Smooth muscle cell (in vitro differentiated cells): ENCODE results near the gene CLEC11A. TPM values are rescaled to one million over a fixed set of nuclear protein-coding genes. Genes with fewer than 3 reads are reported as not detected.
"Not testable (repeated sequence)": the region's sequence is repeated elsewhere in the genome, so short reads cannot be mapped to it uniquely, and the experiment has no call there.

ENCODE experiments used
- DNase-seq: peaks from one replicate; lab custom pipeline; 2025; ENCODE audit not compliant: unreplicated experiment; lab: John Stamatoyannopoulos, UW
- H2AFZ ChIP-seq: fragments of 200-600 bp; sonication (generic); 2 replicates; pipeline ENCODE4 v1.6.0; 2016; ENCODE audit warnings: antibody characterized with exemption, low read depth, mild to moderate bottlenecking
- H3F3A ChIP-seq: fragments of 200-600 bp; sonication (generic); 2 replicates; pipeline ENCODE4 v1.6.0; 2017; ENCODE audit warnings: antibody characterized with exemption, low read depth
- H3K27ac ChIP-seq: fragments of 200-600 bp; sonication (generic); 2 replicates; pipeline ENCODE4 v1.5.1; 2016; ENCODE audit warnings: low read depth, mild to moderate bottlenecking
- H3K27me3 ChIP-seq: fragments of 200-600 bp; sonication (generic); 2 replicates; pipeline ENCODE4 v1.6.1; 2016; ENCODE audit warnings: low read depth, mild to moderate bottlenecking
- H3K36me3 ChIP-seq: fragments of 200-600 bp; sonication (generic); 2 replicates; pipeline ENCODE4 v1.5.1; 2016; ENCODE audit warnings: low read depth
- H3K4me1 ChIP-seq: fragments of 200-600 bp; sonication (generic); 2 replicates; pipeline ENCODE4 v1.5.1; 2016; ENCODE audit warnings: low read depth
- H3K4me2 ChIP-seq: fragments of 200-600 bp; sonication (generic); 2 replicates; pipeline ENCODE4 v1.6.0; 2016; ENCODE audit warnings: mild to moderate bottlenecking
- H3K4me3 ChIP-seq: fragments of 200-600 bp; sonication (generic); 2 replicates; pipeline ENCODE4 v1.5.1; 2016; ENCODE audit warnings: mild to moderate bottlenecking
- H3K79me2 ChIP-seq: fragments of 200-600 bp; sonication (generic); 2 replicates; pipeline ENCODE4 v1.6.0; 2016; ENCODE audit warnings: low read depth, mild to moderate bottlenecking
- H3K9ac ChIP-seq: fragments of 200-600 bp; sonication (generic); 2 replicates; pipeline ENCODE4 v1.6.0; 2016; ENCODE audit warnings: low read depth
- H3K9me3 ChIP-seq: fragments of 200-600 bp; sonication (generic); replicated peaks from 2 replicates; pipeline ENCODE4 v1.5.1; 2016; ENCODE audit warnings: low read depth
- H4K20me1 ChIP-seq: fragments of 200-600 bp; sonication (generic); 2 replicates; pipeline ENCODE4 v1.6.0; 2016; ENCODE audit warnings: low read depth
- CTCF ChIP-seq: fragments of 200-600 bp; sonication (generic); IDR thresholded peaks from 2 replicates; pipeline ENCODE4 v1.5.1; 2017; ENCODE audit warnings: borderline replicate concordance, mild to moderate bottlenecking, antibody characterized with exemption; ENCODE audit not compliant: insufficient read depth, poor library complexity, severe bottlenecking
- WGBS: methylation state at CpG from one replicate; pipeline ENCODE4 v1.1.7; 2016; ENCODE audit warnings: low lambda C conversion rate; 5-methylcytosine and 5-hydroxymethylcytosine counted together
- polyA plus RNA-seq: library from polyadenylated mRNA; unstranded; fragments of >200 nt; fragmentation: Nextera tagmentation; extraction: Ambion mirVana; gene quantifications from 2 replicates; pipeline ENCODE4 v1.2.1, GENCODE V29; 2016
- total RNA-seq: library from RNA; depleted of rRNA; stranded (reverse); fragments of >200 nt; gene quantifications from 2 replicates; pipeline ENCODE4 v1.2.3, GENCODE V29; 2014

Gene CLEC11A
- total and polyA plus RNA-seq, 2 experiments from 2014 or later: 48.3 to 155 TPM

GRCh38 chr19:50749490-50749889 lies 26.3 kb downstream of the CLEC11A start:
- Histone ChIP-seq H3K9me3 (no peaks in the 10 kb centered on the region), H3F3A (no peaks in the 10 kb centered on the region), H2AFZ (no peak overlapping the region), H3K4me3 (no peak overlapping the region), H3K4me2 (no peak overlapping the region), H3K79me2 (no peaks in the 10 kb centered on the region), H3K4me1 (no peaks in the 10 kb centered on the region), H4K20me1 (no peaks in the 10 kb centered on the region), H3K36me3 (no peaks in the 10 kb centered on the region), H3K27ac (no peak overlapping the region), H3K27me3 (no peaks in the 10 kb centered on the region), H3K9ac (no peak overlapping the region)
- DNase-seq: no peak
- WGBS: 86% methylated on average over 6 of the region's 6 CpGs
- no peak for TF ChIP-seq CTCF

GRCh38 chr19:50750010-50750409 lies 26.8 kb downstream of the CLEC11A start:
- H3K27ac ChIP-seq: no peak overlapping the region

GRCh38 chr19:50753879-50754278 lies 30.7 kb downstream of the CLEC11A start:
- no peaks in the 10 kb centered on the region for H3K36me3 ChIP-seq
- H3K9me3 ChIP-seq: no peaks in the 10 kb centered on the region
- no peaks in the 10 kb centered on the region for H3K27me3 ChIP-seq
- H4K20me1 ChIP-seq: no peaks in the 10 kb centered on the region
- no peaks in the 10 kb centered on the region for H3K79me2 ChIP-seq
- H3K4me1 ChIP-seq: no peaks in the 10 kb centered on the region
- H3K4me3 ChIP-seq: no peak overlapping the region
- DNase-seq: no peak
- H2AFZ ChIP-seq: no peak overlapping the region
- 90% methylated on average over 4 of the region's 4 CpGs for WGBS
- no peak overlapping the region for H3K27ac ChIP-seq
- TF ChIP-seq CTCF: no peak
- no peak overlapping the region for H3K9ac ChIP-seq
- no peak overlapping the region for H3K4me2 ChIP-seq
- no peaks in the 10 kb centered on the region for H3F3A ChIP-seq

More at GRCh38 chr19:50750010-50750409, 26.8 kb downstream of the CLEC11A start:
- Histone ChIP-seq H3K79me2 (no peaks in the 10 kb centered on the region), H3K9ac (no peak overlapping the region), H3K9me3 (no peaks in the 10 kb centered on the region), H3K4me3 (no peak overlapping the region), H3K27me3 (no peaks in the 10 kb centered on the region), H2AFZ (no peak overlapping the region), H3F3A (no peaks in the 10 kb centered on the region), H3K4me1 (no peaks in the 10 kb centered on the region), H3K4me2 (no peak overlapping the region), H3K36me3 (no peaks in the 10 kb centered on the region), H4K20me1 (no peaks in the 10 kb centered on the region)
- no peak for TF ChIP-seq CTCF
- 85% methylated on average over 15 of the region's 15 CpGs for WGBS
- DNase-seq: no peak

GRCh38 chr19:50756244-50756643 lies 33.1 kb downstream of the CLEC11A start:
- 58% methylated on average over 8 of the region's 8 CpGs for WGBS
- not testable (repeated sequence) for H3K9me3 ChIP-seq, H3K79me2 ChIP-seq, H3K4me1 ChIP-seq, H3F3A ChIP-seq, H3K36me3 ChIP-seq, H2AFZ ChIP-seq, H4K20me1 ChIP-seq, H3K4me2 ChIP-seq, H3K4me3 ChIP-seq, H3K27me3 ChIP-seq, H3K9ac ChIP-seq, H3K27ac ChIP-seq, DNase-seq

- 98% methylated on average over 3 of the region's 3 CpGs for WGBS
- not testable (repeated sequence) for H3K27me3 ChIP-seq, H3K9me3 ChIP-seq, DNase-seq, H3K27ac ChIP-seq, H3K36me3 ChIP-seq, H3K9ac ChIP-seq, H3F3A ChIP-seq, H3K79me2 ChIP-seq, H4K20me1 ChIP-seq, H3K4me3 ChIP-seq, H3K4me2 ChIP-seq, H2AFZ ChIP-seq, H3K4me1 ChIP-seq
These were observed 34.5 kb downstream of the CLEC11A start for GRCh38 chr19:50757624-50758023.

- not testable (repeated sequence) for H3K27me3 ChIP-seq, H2AFZ ChIP-seq, H3K36me3 ChIP-seq, H3K9me3 ChIP-seq, H3K79me2 ChIP-seq, H3K9ac ChIP-seq, DNase-seq, H3K4me3 ChIP-seq, H3K4me1 ChIP-seq, H3F3A ChIP-seq, H4K20me1 ChIP-seq, H3K4me2 ChIP-seq, H3K27ac ChIP-seq
- WGBS: 82% methylated on average over 18 of the region's 18 CpGs
These were observed 35.9 kb downstream of the CLEC11A start for GRCh38 chr19:50759076-50759475.
